ENCODE results near the gene LMO7. TPM values are rescaled to one million over a fixed set of nuclear protein-coding genes. Genes with fewer than 3 reads are reported as not detected.
"Not testable (repeated sequence)": the region's sequence is repeated elsewhere in the genome, so short reads cannot be mapped to it uniquely, and the experiment has no call there.

Gene LMO7
- total RNA-seq, 1 donor from 2014 or later = 73.3 TPM

DNA sequence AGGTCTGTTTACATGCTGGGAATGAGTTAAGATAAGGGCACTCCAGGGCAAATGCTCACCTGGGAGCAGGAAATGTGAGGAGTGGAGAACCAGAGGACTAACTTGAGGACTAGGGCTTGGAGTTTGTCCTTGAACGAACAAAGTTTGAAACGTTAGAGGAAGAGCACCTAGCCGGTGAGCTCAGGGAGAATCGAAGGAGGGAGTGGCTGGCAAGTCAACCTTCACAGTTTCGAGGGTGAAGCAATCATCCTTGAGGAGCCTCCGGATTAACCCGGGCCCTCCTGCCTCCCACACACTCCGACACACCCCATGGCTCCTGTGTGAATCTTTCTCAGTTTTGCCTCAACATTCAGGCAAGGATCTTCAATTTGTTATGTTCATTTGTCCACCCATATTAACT is 58.6 kb downstream of the LMO7 start:
- TF ChIP-seq, protein P1, sequence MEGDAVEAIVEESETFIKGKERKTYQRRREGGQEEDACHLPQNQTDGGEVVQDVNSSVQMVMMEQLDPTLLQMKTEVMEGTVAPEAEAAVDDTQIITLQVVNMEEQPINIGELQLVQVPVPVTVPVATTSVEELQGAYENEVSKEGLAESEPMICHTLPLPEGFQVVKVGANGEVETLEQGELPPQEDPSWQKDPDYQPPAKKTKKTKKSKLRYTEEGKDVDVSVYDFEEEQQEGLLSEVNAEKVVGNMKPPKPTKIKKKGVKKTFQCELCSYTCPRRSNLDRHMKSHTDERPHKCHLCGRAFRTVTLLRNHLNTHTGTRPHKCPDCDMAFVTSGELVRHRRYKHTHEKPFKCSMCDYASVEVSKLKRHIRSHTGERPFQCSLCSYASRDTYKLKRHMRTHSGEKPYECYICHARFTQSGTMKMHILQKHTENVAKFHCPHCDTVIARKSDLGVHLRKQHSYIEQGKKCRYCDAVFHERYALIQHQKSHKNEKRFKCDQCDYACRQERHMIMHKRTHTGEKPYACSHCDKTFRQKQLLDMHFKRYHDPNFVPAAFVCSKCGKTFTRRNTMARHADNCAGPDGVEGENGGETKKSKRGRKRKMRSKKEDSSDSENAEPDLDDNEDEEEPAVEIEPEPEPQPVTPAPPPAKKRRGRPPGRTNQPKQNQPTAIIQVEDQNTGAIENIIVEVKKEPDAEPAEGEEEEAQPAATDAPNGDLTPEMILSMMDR (conservative IDR thresholded peaks at IDR 0.05) = no peak
- peaks cover 6% of the 10 kb centered on the region for H3K9me3 Mint-ChIP-seq
- H3K4me3 Mint-ChIP-seq = peak overlapping the region; percentile 4
- H3K4me1 Mint-ChIP-seq (ENCODE audit: unreplicated experiment) = peaks cover 33% of the 10 kb centered on the region
- H3K27ac Mint-ChIP-seq = peak overlapping the region; percentile 50
- H3K27me3 Mint-ChIP-seq = no peaks in the 10 kb centered on the region
- no peak for DNase-seq (ENCODE audit: extremely low spot score, unreplicated experiment)
- no peaks in the 10 kb centered on the region for H3K36me3 Mint-ChIP-seq

DNA sequence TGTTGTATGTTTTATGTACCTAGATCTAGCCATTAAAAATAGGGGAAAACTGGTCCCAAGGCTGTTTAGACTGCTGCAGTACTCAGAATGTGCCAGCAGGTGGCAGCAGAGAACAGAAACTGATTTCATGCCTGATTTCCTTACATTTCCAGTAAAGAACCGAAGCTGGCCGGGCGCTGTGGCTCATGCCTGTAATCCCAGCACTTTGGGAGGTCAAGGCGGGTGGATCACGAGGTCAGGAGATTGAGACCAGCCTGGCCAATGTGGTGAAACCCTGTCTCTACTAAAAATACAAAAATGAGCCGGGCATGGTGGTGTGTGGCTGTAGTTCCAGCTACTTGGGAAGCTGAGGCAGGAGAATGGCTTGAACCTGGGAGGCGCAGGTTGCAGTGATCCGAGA is 59.8 kb downstream of the LMO7 start:
- H3K27ac Mint-ChIP-seq = peak overlapping the region; percentile 21
- H3K36me3 Mint-ChIP-seq = not testable (repeated sequence)
- TF ChIP-seq, protein P1 (conservative IDR thresholded peaks at IDR 0.05) = peak; percentile 97

DNA sequence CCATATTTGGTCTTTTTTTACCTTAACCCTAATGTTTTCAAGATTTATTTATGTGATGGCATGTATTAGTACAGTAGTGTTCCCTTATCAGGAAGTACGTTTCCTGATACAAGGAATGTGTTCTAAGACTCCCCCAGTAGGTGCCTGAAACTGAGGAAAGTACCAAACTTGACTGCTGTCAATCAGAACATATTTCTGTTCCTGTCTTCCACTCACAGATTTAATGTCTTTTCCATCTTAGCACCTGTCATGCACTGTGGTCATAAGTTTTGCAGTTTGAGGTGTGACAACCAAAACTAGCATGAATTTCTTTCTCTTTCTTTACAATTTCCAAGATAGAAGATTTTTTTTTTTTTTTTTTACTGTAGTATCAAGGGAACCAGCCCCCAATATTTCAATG is 62.9 kb downstream of the LMO7 start:
- Mint-ChIP-seq H3K9me3 (peaks cover 12% of the 10 kb centered on the region), H3K4me3 (no peak overlapping the region), H3K27me3 (no peaks in the 10 kb centered on the region), H3K4me1 (ENCODE audit: unreplicated experiment) (peaks cover 15% of the 10 kb centered on the region), H3K27ac (no peak overlapping the region), H3K36me3 (no peaks in the 10 kb centered on the region)
- TF ChIP-seq, protein P1 (conservative IDR thresholded peaks at IDR 0.05) = no peak
- DNase-seq (ENCODE audit: extremely low spot score, unreplicated experiment) = no peak

More for the DNA sequence above, 59.8 kb downstream of the LMO7 start:
- H3K4me1 Mint-ChIP-seq (ENCODE audit: unreplicated experiment) = peaks cover 33% of the 10 kb centered on the region
- H3K27me3 Mint-ChIP-seq, H3K4me3 Mint-ChIP-seq: not testable (repeated sequence)
- peak; percentile 85 for DNase-seq (ENCODE audit: extremely low spot score, unreplicated experiment)
- H3K9me3 Mint-ChIP-seq = peaks cover 13% of the 10 kb centered on the region

DNA sequence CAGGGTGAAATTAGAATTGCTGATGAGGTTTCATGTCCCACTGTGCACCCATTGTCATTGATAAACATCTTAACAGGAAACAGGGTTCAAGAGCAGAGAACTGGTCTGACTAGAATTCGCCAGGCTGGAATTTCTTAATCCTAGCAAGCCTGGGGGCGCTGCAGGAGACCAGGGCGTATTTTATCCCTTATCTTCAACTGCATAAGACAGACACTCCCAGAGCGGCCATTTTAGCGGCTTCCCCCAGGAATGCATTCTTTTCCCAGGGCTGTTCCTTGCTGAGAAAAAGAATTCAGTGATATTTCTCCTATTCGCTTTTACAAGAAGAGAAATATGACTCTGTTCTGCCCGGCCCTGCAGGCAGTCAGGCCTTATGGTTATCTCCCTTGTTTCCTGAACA is 63.6 kb downstream of the LMO7 start:
- DNase-seq (ENCODE audit: extremely low spot score, unreplicated experiment); H3K27me3 Mint-ChIP-seq; H3K4me3 Mint-ChIP-seq; H3K4me1 Mint-ChIP-seq (ENCODE audit: unreplicated experiment); H3K27ac Mint-ChIP-seq; H3K36me3 Mint-ChIP-seq: not testable (repeated sequence)
- peaks cover 12% of the 10 kb centered on the region for H3K9me3 Mint-ChIP-seq

DNA sequence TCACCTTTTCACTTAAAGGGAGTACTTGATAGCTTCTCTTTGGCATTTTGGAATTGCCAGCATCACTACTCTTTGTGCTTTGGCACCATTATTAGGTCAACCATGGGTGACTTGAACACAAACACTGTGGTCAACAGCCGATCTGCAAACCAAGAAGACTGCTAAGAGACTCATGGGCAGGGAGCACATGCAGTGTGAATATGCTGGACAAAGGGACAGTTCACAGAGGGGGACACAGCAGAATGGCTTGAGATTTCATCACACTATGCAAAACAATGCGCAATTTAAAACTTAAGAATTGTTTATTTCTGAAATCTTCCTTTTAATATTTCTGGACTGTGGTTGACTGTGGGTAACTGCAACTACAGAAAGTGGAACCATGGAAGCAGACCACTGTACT is 64.4 kb downstream of the LMO7 start:
- Mint-ChIP-seq H3K9me3 (peaks cover 12% of the 10 kb centered on the region), H3K36me3 (no peaks in the 10 kb centered on the region), H3K4me1 (ENCODE audit: unreplicated experiment) (peaks cover 5% of the 10 kb centered on the region), H3K27ac (no peak overlapping the region), H3K4me3 (no peak overlapping the region), H3K27me3 (no peaks in the 10 kb centered on the region)
- TF ChIP-seq, protein P1 (conservative IDR thresholded peaks at IDR 0.05) = no peak
- no peak for DNase-seq (ENCODE audit: extremely low spot score, unreplicated experiment)

DNA sequence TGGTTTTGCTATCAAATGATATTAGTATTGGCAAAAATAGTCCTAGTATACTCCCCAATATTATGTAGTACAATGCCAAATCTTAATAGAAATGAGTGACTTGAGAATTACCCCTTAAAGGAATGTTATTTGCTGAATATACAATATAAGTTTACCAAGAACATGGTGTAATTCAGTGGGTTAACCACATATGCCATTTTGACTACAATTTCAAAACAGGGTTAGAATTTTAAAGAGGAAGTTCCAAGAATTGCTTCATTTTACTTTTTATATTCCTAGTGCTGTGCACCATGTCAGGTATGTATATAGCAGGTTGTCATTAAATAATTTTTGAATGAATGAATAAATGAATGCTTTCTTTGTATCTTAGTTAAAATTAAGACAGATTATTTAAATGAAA is 66.3 kb downstream of the LMO7 start:
- TF ChIP-seq, protein P1 (conservative IDR thresholded peaks at IDR 0.05) = no peak
- no peak overlapping the region for H3K27ac Mint-ChIP-seq
- no peaks in the 10 kb centered on the region for H3K27me3 Mint-ChIP-seq
- H3K9me3 Mint-ChIP-seq = peaks cover 12% of the 10 kb centered on the region
- no peaks in the 10 kb centered on the region for H3K36me3 Mint-ChIP-seq
- no peaks in the 10 kb centered on the region for H3K4me1 Mint-ChIP-seq (ENCODE audit: unreplicated experiment)
- no peak overlapping the region for H3K4me3 Mint-ChIP-seq
- no peak for DNase-seq (ENCODE audit: extremely low spot score, unreplicated experiment)
